OCI-LY1 (cell line): Measurements from ENCODE around the gene IL3.

Source experiments
- H2AFZ ChIP-seq: fragments of 200-600 bp; sonication (generic), shearing (Covaris generic); 2 replicates; pipeline ENCODE4 v1.6.0; 2014; ENCODE audit warnings: antibody characterized with exemption, mild to moderate bottlenecking, low read length
- H3F3A ChIP-seq: fragments of 200-600 bp; sonication (generic), shearing (Covaris generic); 2 replicates; pipeline ENCODE4 v1.6.0; 2014; ENCODE audit warnings: mild to moderate bottlenecking, antibody characterized with exemption, low read length, moderate library complexity; ENCODE audit not compliant: insufficient read depth
- H3K27ac ChIP-seq: fragments of 200-600 bp; sonication (generic); 2 replicates; pipeline ENCODE4 v1.5.1; 2014; ENCODE audit warnings: low read length, mixed run types, mild to moderate bottlenecking, low read depth; ENCODE audit not compliant: poor library complexity, severe bottlenecking
- H3K27me3 ChIP-seq: fragments of 200-600 bp; sonication (generic); 2 replicates; pipeline ENCODE4 v1.6.0; 2014; ENCODE audit warnings: antibody characterized with exemption, mild to moderate bottlenecking, low read length, moderate library complexity; ENCODE audit not compliant: insufficient read depth
- H3K36me3 ChIP-seq: fragments of 200-600 bp; sonication (generic); 2 replicates; pipeline ENCODE4 v1.6.1; 2014; ENCODE audit warnings: mild to moderate bottlenecking, antibody characterized with exemption, low read length, moderate library complexity, mixed read lengths; ENCODE audit not compliant: insufficient read depth
- H3K4me1 ChIP-seq: fragments of 200-600 bp; sonication (generic); 2 replicates; pipeline ENCODE4 v1.5.1; 2014; ENCODE audit warnings: mild to moderate bottlenecking, low read length, moderate library complexity; ENCODE audit not compliant: insufficient read depth, severe bottlenecking
- H3K4me2 ChIP-seq: fragments of 200-600 bp; sonication (generic), shearing (Covaris generic); 2 replicates; pipeline ENCODE4 v1.6.1; 2014; ENCODE audit warnings: low read length
- H3K4me3 ChIP-seq: fragments of 200-600 bp; sonication (generic); 2 replicates; pipeline ENCODE4 v1.5.1; 2014; ENCODE audit warnings: low read length, low read depth, mild to moderate bottlenecking, mixed read lengths; ENCODE audit not compliant: poor library complexity, severe bottlenecking
- H3K79me2 ChIP-seq: fragments of 200-600 bp; shearing (Covaris generic); 2 replicates; pipeline ENCODE4 v1.6.1; 2016; ENCODE audit warnings: mixed run types, low read length, mixed read lengths; ENCODE audit not compliant: insufficient read depth
- H3K9ac ChIP-seq: fragments of 200-600 bp; sonication (generic), shearing (Covaris generic); 2 replicates; pipeline ENCODE4 v1.6.1; 2014; ENCODE audit warnings: mild to moderate bottlenecking, low read length, mixed read lengths
- H3K9me2 ChIP-seq: fragments of 200-600 bp; sonication (generic), shearing (Covaris generic); 2 replicates; pipeline ENCODE4 v1.6.1; 2014; ENCODE audit warnings: low read depth, mild to moderate bottlenecking, low read length, mixed read lengths
- H3K9me3 ChIP-seq: fragments of 200-600 bp; shearing (Covaris generic); 2 replicates; pipeline ENCODE4 v1.6.1; 2014; ENCODE audit warnings: low read length, mixed read lengths
- H4K20me1 ChIP-seq: fragments of 200-600 bp; sonication (generic), shearing (Covaris generic); 2 replicates; pipeline ENCODE4 v1.6.0; 2016; ENCODE audit warnings: mild to moderate bottlenecking, low read length; ENCODE audit not compliant: insufficient read depth
- EZH2 ChIP-seq: fragments of 200-600 bp; sonication (generic), shearing (Covaris generic); IDR thresholded peaks from 2 replicates; pipeline ENCODE4 v1.8.0; 2017; ENCODE audit warnings: borderline replicate concordance, mixed run types, mild to moderate bottlenecking, antibody characterized with exemption, low read length, moderate library complexity, mixed read lengths
- TF ChIP-seq, protein P1 (sequence below): fragments of 200-600 bp; sonication (generic), shearing (Covaris generic); IDR thresholded peaks from 2 replicates; pipeline ENCODE4 v1.5.1; 2017; ENCODE audit warnings: mild to moderate bottlenecking, antibody characterized with exemption, low read length, moderate library complexity, mixed read lengths

IL3 gene

GRCh38 chr5:132050661-132051552 lies 9.5 kb upstream of the IL3 start:
- Histone ChIP-seq H3K36me3 (no peaks in the 10 kb centered on the region), H3K9ac (no peak overlapping the region), H3K4me2 (no peak overlapping the region), H3F3A (no peaks in the 10 kb centered on the region), H3K9me3 (no peaks in the 10 kb centered on the region), H3K4me3 (no peak overlapping the region), H3K27me3 (peaks cover 12% of the 10 kb centered on the region; the same call in 1 of the 2 replicates), H3K79me2 (no peaks in the 10 kb centered on the region), H3K27ac (no peak overlapping the region), H2AFZ (no peak overlapping the region), H3K9me2 (no peaks in the 10 kb centered on the region), H4K20me1 (no peaks in the 10 kb centered on the region), H3K4me1 (no peaks in the 10 kb centered on the region)
- TF ChIP-seq EZH2: no peak
- TF ChIP-seq, protein P1, sequence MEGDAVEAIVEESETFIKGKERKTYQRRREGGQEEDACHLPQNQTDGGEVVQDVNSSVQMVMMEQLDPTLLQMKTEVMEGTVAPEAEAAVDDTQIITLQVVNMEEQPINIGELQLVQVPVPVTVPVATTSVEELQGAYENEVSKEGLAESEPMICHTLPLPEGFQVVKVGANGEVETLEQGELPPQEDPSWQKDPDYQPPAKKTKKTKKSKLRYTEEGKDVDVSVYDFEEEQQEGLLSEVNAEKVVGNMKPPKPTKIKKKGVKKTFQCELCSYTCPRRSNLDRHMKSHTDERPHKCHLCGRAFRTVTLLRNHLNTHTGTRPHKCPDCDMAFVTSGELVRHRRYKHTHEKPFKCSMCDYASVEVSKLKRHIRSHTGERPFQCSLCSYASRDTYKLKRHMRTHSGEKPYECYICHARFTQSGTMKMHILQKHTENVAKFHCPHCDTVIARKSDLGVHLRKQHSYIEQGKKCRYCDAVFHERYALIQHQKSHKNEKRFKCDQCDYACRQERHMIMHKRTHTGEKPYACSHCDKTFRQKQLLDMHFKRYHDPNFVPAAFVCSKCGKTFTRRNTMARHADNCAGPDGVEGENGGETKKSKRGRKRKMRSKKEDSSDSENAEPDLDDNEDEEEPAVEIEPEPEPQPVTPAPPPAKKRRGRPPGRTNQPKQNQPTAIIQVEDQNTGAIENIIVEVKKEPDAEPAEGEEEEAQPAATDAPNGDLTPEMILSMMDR: no peak

- Histone ChIP-seq H3K27ac (no peak overlapping the region), H3K9ac (no peak overlapping the region), H3K4me1 (no peaks in the 10 kb centered on the region), H3K9me2 (no peaks in the 10 kb centered on the region), H3K9me3 (no peaks in the 10 kb centered on the region), H3K4me2 (no peak overlapping the region), H3K4me3 (no peak overlapping the region), H4K20me1 (no peaks in the 10 kb centered on the region), H3K79me2 (no peaks in the 10 kb centered on the region), H2AFZ (no peak overlapping the region), H3K36me3 (no peaks in the 10 kb centered on the region), H3F3A (no peaks in the 10 kb centered on the region), H3K27me3 (peaks cover 12% of the 10 kb centered on the region; the same call in 1 of the 2 replicates)
- TF ChIP-seq EZH2: no peak
- TF ChIP-seq, protein P1: no peak
These were observed 7.9 kb upstream of the IL3 start for GRCh38 chr5:132052520-132052919.

GRCh38 chr5:132053483-132053882 lies 7.0 kb upstream of the IL3 start:
- H3K9me3 ChIP-seq: no peaks in the 10 kb centered on the region
- no peaks in the 10 kb centered on the region for H3F3A ChIP-seq
- no peaks in the 10 kb centered on the region for H3K79me2 ChIP-seq
- no peaks in the 10 kb centered on the region for H3K4me1 ChIP-seq
- H3K4me3 ChIP-seq: no peak overlapping the region
- H3K36me3 ChIP-seq: no peaks in the 10 kb centered on the region
- H4K20me1 ChIP-seq: no peaks in the 10 kb centered on the region
- H3K9me2 ChIP-seq: no peaks in the 10 kb centered on the region
- no peak overlapping the region for H3K9ac ChIP-seq
- TF ChIP-seq, protein P1: no peak
- TF ChIP-seq EZH2: no peak
- H3K27me3 ChIP-seq: 0 out of 2 replicates have a peak, but pooled peaks cover 6% of the 10 kb centered on the region
- H2AFZ ChIP-seq: no peak overlapping the region
- no peak overlapping the region for H3K4me2 ChIP-seq
- no peak overlapping the region for H3K27ac ChIP-seq
